GM23248 (cell line): ENCODE data around the gene ZNF853. TPM values are rescaled to one million over a fixed set of nuclear protein-coding genes. Genes with fewer than 3 reads are reported as not detected.

Experiments used
- DNase-seq: peaks from one replicate; pipeline ENCODE4 v3.0.0-alpha.2; 2015
- H2AFZ ChIP-seq: fragments of 200-600 bp; sonication (generic); 2 replicates; pipeline ENCODE4 v1.6.1; 2016; ENCODE audit warnings: antibody characterized with exemption
- H3F3A ChIP-seq: fragments of 200-600 bp; sonication (generic); 2 replicates; pipeline ENCODE4 v1.6.1; 2016; ENCODE audit warnings: mild to moderate bottlenecking, antibody characterized with exemption, mixed run types; ENCODE audit not compliant: insufficient read depth
- H3K27ac ChIP-seq: fragments of 200-600 bp; sonication (generic); 2 replicates; pipeline ENCODE4 v1.5.1; 2016; ENCODE audit warnings: mild to moderate bottlenecking
- H3K27me3 ChIP-seq: fragments of 200-600 bp; sonication (generic); replicated peaks from 2 replicates; pipeline ENCODE4 v1.6.1; 2016; ENCODE audit warnings: mild to moderate bottlenecking; ENCODE audit not compliant: insufficient read depth
- H3K36me3 ChIP-seq: fragments of 200-600 bp; sonication (generic); 2 replicates; pipeline ENCODE4 v1.6.1; 2016; ENCODE audit warnings: low read depth, mild to moderate bottlenecking
- H3K4me1 ChIP-seq: fragments of 200-600 bp; sonication (generic); 2 replicates; pipeline ENCODE4 v1.6.1; 2016; ENCODE audit warnings: mild to moderate bottlenecking; ENCODE audit not compliant: insufficient read depth
- H3K4me2 ChIP-seq: fragments of 200-600 bp; sonication (generic); one replicate; pipeline ENCODE4 v1.6.1; 2016; ENCODE audit warnings: mild to moderate bottlenecking; ENCODE audit not compliant: unreplicated experiment
- H3K4me3 ChIP-seq: fragments of 200-600 bp; sonication (generic); 2 replicates; pipeline ENCODE4 v1.5.1; 2016; ENCODE audit warnings: mild to moderate bottlenecking
- H3K79me2 ChIP-seq: fragments of 200-600 bp; sonication (generic); 2 replicates; pipeline ENCODE4 v1.6.1; 2016; ENCODE audit warnings: mild to moderate bottlenecking; ENCODE audit not compliant: insufficient read depth
- H3K9ac ChIP-seq: fragments of 200-600 bp; sonication (generic); 2 replicates; pipeline ENCODE4 v1.6.1; 2016; ENCODE audit warnings: mild to moderate bottlenecking
- H3K9me2 ChIP-seq: fragments of 200-600 bp; sonication (generic); 2 replicates; pipeline ENCODE4 v1.6.1; 2016; ENCODE audit warnings: mixed run types, mild to moderate bottlenecking, moderate library complexity; ENCODE audit not compliant: insufficient read depth
- H3K9me3 ChIP-seq: fragments of 200-600 bp; sonication (generic); one replicate; pipeline ENCODE4 v1.6.1; 2017; ENCODE audit warnings: low read depth
- H4K20me1 ChIP-seq: fragments of 200-600 bp; sonication (generic); 2 replicates; pipeline ENCODE4 v1.6.0; 2016; ENCODE audit not compliant: insufficient read depth
- EZH2 ChIP-seq: fragments of 200-600 bp; sonication (generic); IDR thresholded peaks from 2 replicates; pipeline ENCODE4 v1.6.1; 2018; ENCODE audit warnings: antibody characterized with exemption, mild to moderate bottlenecking; ENCODE audit not compliant: insufficient read depth, poor library complexity, severe bottlenecking
- EZH2phosphoT487 ChIP-seq: fragments of 200-600 bp; sonication (generic); IDR thresholded peaks from 2 replicates; pipeline ENCODE4 v1.6.1; 2018; ENCODE audit warnings: antibody characterized with exemption, moderate library complexity, mild to moderate bottlenecking, low read depth; ENCODE audit not compliant: insufficient read depth
- WGBS, 2 experiments: methylation state at CpG; one replicate each; pipeline ENCODE4 v1.1.6; 2015 to 2017; ENCODE audit warnings: low lambda C conversion rate in 2 of 2, low coverage in 1 of 2; ENCODE audit errors: missing lambda C conversion rate in 2 of 2; 5-methylcytosine and 5-hydroxymethylcytosine counted together
- in situ Hi-C: fragments of 300-500 bp; cut with MboI; formaldehyde crosslinking; loops from 2 replicates; pipeline ENCODE4 v1.15.0; 2020
- polyA plus RNA-seq: library from polyadenylated mRNA; unstranded; fragments of >200 nt; fragmentation: Nextera tagmentation; extraction: Ambion mirVana; gene quantifications from 2 replicates; pipeline ENCODE4 v1.2.1, GENCODE V29; 2016
- total RNA-seq: library from RNA; depleted of rRNA; stranded (reverse); fragments of >200 nt; shearing (Covaris generic); gene quantifications from 2 replicates; pipeline ENCODE4 v1.2.3, GENCODE V29; 2014

The ZNF853 gene
- total and polyA plus RNA-seq, 2 experiments from 2014 or later: 0.22 TPM; not detected in 1

GRCh38 chr7:6643915-6644625, 28.7 kb downstream of the ZNF853 start:
- WGBS, 2 experiments: 94 to 95% methylated on average over 19 to 21 of the region's 21 CpGs
- H3K9me2 ChIP-seq: no peaks in the 10 kb centered on the region
- H3K4me1 ChIP-seq: no peaks in the 10 kb centered on the region
- no peaks in the 10 kb centered on the region; the same call in 1 of the 2 replicates for H3K36me3 ChIP-seq
- H3K27ac ChIP-seq: no peak overlapping the region
- no peak overlapping the region for H2AFZ ChIP-seq
- no peaks in the 10 kb centered on the region for H3F3A ChIP-seq
- in situ Hi-C loops: loop anchor here (5.0 kb wide), 1 partner anchor 52 kb away; the partner anchor contains the start of gene INTS15
- H4K20me1 ChIP-seq: no peaks in the 10 kb centered on the region
- no peaks in the 10 kb centered on the region for H3K27me3 ChIP-seq
- no peak for TF ChIP-seq EZH2
- H3K9ac ChIP-seq: no peak overlapping the region
- H3K4me3 ChIP-seq: no peak overlapping the region
- no peak overlapping the region for H3K4me2 ChIP-seq
- no peak for DNase-seq
- no peaks in the 10 kb centered on the region for H3K9me3 ChIP-seq
- H3K79me2 ChIP-seq: peaks cover 21% of the 10 kb centered on the region

- no peaks in the 10 kb centered on the region for H3K9me3 ChIP-seq
- no peaks in the 10 kb centered on the region for H3F3A ChIP-seq
- H3K4me1 ChIP-seq: no peaks in the 10 kb centered on the region
- no peak overlapping the region for H3K4me3 ChIP-seq
- H3K9ac ChIP-seq: no peak overlapping the region
- no peak overlapping the region for H2AFZ ChIP-seq
- H3K9me2 ChIP-seq: no peaks in the 10 kb centered on the region
- H3K36me3 ChIP-seq: no peaks in the 10 kb centered on the region; the same call in 1 of the 2 replicates
- H3K79me2 ChIP-seq: peaks cover 14% of the 10 kb centered on the region
- no peaks in the 10 kb centered on the region for H4K20me1 ChIP-seq
- H3K27me3 ChIP-seq: no peaks in the 10 kb centered on the region
- in situ Hi-C loops: loop anchor here (5.0 kb wide), 1 partner anchor 52 kb away; the partner anchor contains the start of gene INTS15
- DNase-seq: no peak
- 94 to 95% methylated on average over 10 of the region's 10 CpGs for WGBS, 2 experiments
- no peak overlapping the region for H3K27ac ChIP-seq
- no peak for TF ChIP-seq EZH2phosphoT487
- TF ChIP-seq EZH2: no peak
- no peak overlapping the region for H3K4me2 ChIP-seq
Measured at GRCh38 chr7:6644728-6645127, 29.3 kb downstream of the ZNF853 start.

- Histone ChIP-seq H3K27ac (no peak overlapping the region), H3K4me1 (no peaks in the 10 kb centered on the region), H3K79me2 (no peaks in the 10 kb centered on the region), H3K9ac (no peak overlapping the region), H3F3A (no peaks in the 10 kb centered on the region), H3K27me3 (no peaks in the 10 kb centered on the region), H3K9me3 (no peaks in the 10 kb centered on the region), H2AFZ (no peak overlapping the region), H3K9me2 (no peaks in the 10 kb centered on the region), H3K36me3 (no peaks in the 10 kb centered on the region; the same call in 1 of the 2 replicates), H3K4me3 (no peak overlapping the region), H3K4me2 (no peak overlapping the region), H4K20me1 (no peaks in the 10 kb centered on the region)
- no peak for DNase-seq
- 92 to 94% methylated on average over 4 to 8 of the region's 8 CpGs for WGBS, 2 experiments
- TF ChIP-seq EZH2phosphoT487 (no peak), EZH2 (no peak)
- in situ Hi-C loops: no loop called here
Measured at GRCh38 chr7:6646465-6646864, 31.1 kb downstream of the ZNF853 start.

- H3K4me1 ChIP-seq: no peaks in the 10 kb centered on the region
- no peaks in the 10 kb centered on the region for H3K9me3 ChIP-seq
- H3K9me2 ChIP-seq: no peaks in the 10 kb centered on the region
- H3K4me3 ChIP-seq: no peak overlapping the region
- H3K36me3 ChIP-seq: no peaks in the 10 kb centered on the region; the same call in 1 of the 2 replicates
- no peaks in the 10 kb centered on the region for H3K27me3 ChIP-seq
- in situ Hi-C loops: no loop called here
- no peak overlapping the region for H2AFZ ChIP-seq
- H3K9ac ChIP-seq: no peak overlapping the region
- no peaks in the 10 kb centered on the region for H3K79me2 ChIP-seq
- no peak for TF ChIP-seq EZH2phosphoT487
- TF ChIP-seq EZH2: no peak
- 76 to 82% methylated on average over 8 of the region's 8 CpGs for WGBS, 2 experiments
- H3K4me2 ChIP-seq: no peak overlapping the region
- H4K20me1 ChIP-seq: no peaks in the 10 kb centered on the region
- DNase-seq: no peak
- H3F3A ChIP-seq: no peaks in the 10 kb centered on the region
- H3K27ac ChIP-seq: no peak overlapping the region
Measured at GRCh38 chr7:6647080-6647479, 31.7 kb downstream of the ZNF853 start.
